GM23248 (cell line): Measurements from ENCODE around the gene CABP1. TPM values are rescaled to one million over a fixed set of nuclear protein-coding genes. Genes with fewer than 3 reads are reported as not detected.

Experiments used
- DNase-seq: peaks from one replicate; pipeline ENCODE4 v3.0.0-alpha.2; 2015
- H2AFZ ChIP-seq: fragments of 200-600 bp; sonication (generic); 2 replicates; pipeline ENCODE4 v1.6.1; 2016; ENCODE audit warnings: antibody characterized with exemption
- H3F3A ChIP-seq: fragments of 200-600 bp; sonication (generic); 2 replicates; pipeline ENCODE4 v1.6.1; 2016; ENCODE audit warnings: mild to moderate bottlenecking, antibody characterized with exemption, mixed run types; ENCODE audit not compliant: insufficient read depth
- H3K27ac ChIP-seq: fragments of 200-600 bp; sonication (generic); 2 replicates; pipeline ENCODE4 v1.5.1; 2016; ENCODE audit warnings: mild to moderate bottlenecking
- H3K27me3 ChIP-seq: fragments of 200-600 bp; sonication (generic); replicated peaks from 2 replicates; pipeline ENCODE4 v1.6.1; 2016; ENCODE audit warnings: mild to moderate bottlenecking; ENCODE audit not compliant: insufficient read depth
- H3K36me3 ChIP-seq: fragments of 200-600 bp; sonication (generic); 2 replicates; pipeline ENCODE4 v1.6.1; 2016; ENCODE audit warnings: low read depth, mild to moderate bottlenecking
- H3K4me1 ChIP-seq: fragments of 200-600 bp; sonication (generic); 2 replicates; pipeline ENCODE4 v1.6.1; 2016; ENCODE audit warnings: mild to moderate bottlenecking; ENCODE audit not compliant: insufficient read depth
- H3K4me2 ChIP-seq: fragments of 200-600 bp; sonication (generic); one replicate; pipeline ENCODE4 v1.6.1; 2016; ENCODE audit warnings: mild to moderate bottlenecking; ENCODE audit not compliant: unreplicated experiment
- H3K4me3 ChIP-seq: fragments of 200-600 bp; sonication (generic); 2 replicates; pipeline ENCODE4 v1.5.1; 2016; ENCODE audit warnings: mild to moderate bottlenecking
- H3K79me2 ChIP-seq: fragments of 200-600 bp; sonication (generic); 2 replicates; pipeline ENCODE4 v1.6.1; 2016; ENCODE audit warnings: mild to moderate bottlenecking; ENCODE audit not compliant: insufficient read depth
- H3K9ac ChIP-seq: fragments of 200-600 bp; sonication (generic); 2 replicates; pipeline ENCODE4 v1.6.1; 2016; ENCODE audit warnings: mild to moderate bottlenecking
- H3K9me2 ChIP-seq: fragments of 200-600 bp; sonication (generic); 2 replicates; pipeline ENCODE4 v1.6.1; 2016; ENCODE audit warnings: mixed run types, mild to moderate bottlenecking, moderate library complexity; ENCODE audit not compliant: insufficient read depth
- H3K9me3 ChIP-seq: fragments of 200-600 bp; sonication (generic); one replicate; pipeline ENCODE4 v1.6.1; 2017; ENCODE audit warnings: low read depth
- H4K20me1 ChIP-seq: fragments of 200-600 bp; sonication (generic); 2 replicates; pipeline ENCODE4 v1.6.0; 2016; ENCODE audit not compliant: insufficient read depth
- EZH2 ChIP-seq: fragments of 200-600 bp; sonication (generic); IDR thresholded peaks from 2 replicates; pipeline ENCODE4 v1.6.1; 2018; ENCODE audit warnings: antibody characterized with exemption, mild to moderate bottlenecking; ENCODE audit not compliant: insufficient read depth, poor library complexity, severe bottlenecking
- EZH2phosphoT487 ChIP-seq: fragments of 200-600 bp; sonication (generic); IDR thresholded peaks from 2 replicates; pipeline ENCODE4 v1.6.1; 2018; ENCODE audit warnings: antibody characterized with exemption, moderate library complexity, mild to moderate bottlenecking, low read depth; ENCODE audit not compliant: insufficient read depth
- WGBS, 2 experiments: methylation state at CpG; one replicate each; pipeline ENCODE4 v1.1.6; 2015 to 2017; ENCODE audit warnings: low lambda C conversion rate in 2 of 2, low coverage in 1 of 2; ENCODE audit errors: missing lambda C conversion rate in 2 of 2; 5-methylcytosine and 5-hydroxymethylcytosine counted together
- in situ Hi-C: fragments of 300-500 bp; cut with MboI; formaldehyde crosslinking; loops from 2 replicates; pipeline ENCODE4 v1.15.0; 2020
- polyA plus RNA-seq: library from polyadenylated mRNA; unstranded; fragments of >200 nt; fragmentation: Nextera tagmentation; extraction: Ambion mirVana; gene quantifications from 2 replicates; pipeline ENCODE4 v1.2.1, GENCODE V29; 2016
- total RNA-seq: library from RNA; depleted of rRNA; stranded (reverse); fragments of >200 nt; shearing (Covaris generic); gene quantifications from 2 replicates; pipeline ENCODE4 v1.2.3, GENCODE V29; 2014

Gene CABP1
- total and polyA plus RNA-seq, 2 experiments from 2014 or later, result not detected

DNA sequence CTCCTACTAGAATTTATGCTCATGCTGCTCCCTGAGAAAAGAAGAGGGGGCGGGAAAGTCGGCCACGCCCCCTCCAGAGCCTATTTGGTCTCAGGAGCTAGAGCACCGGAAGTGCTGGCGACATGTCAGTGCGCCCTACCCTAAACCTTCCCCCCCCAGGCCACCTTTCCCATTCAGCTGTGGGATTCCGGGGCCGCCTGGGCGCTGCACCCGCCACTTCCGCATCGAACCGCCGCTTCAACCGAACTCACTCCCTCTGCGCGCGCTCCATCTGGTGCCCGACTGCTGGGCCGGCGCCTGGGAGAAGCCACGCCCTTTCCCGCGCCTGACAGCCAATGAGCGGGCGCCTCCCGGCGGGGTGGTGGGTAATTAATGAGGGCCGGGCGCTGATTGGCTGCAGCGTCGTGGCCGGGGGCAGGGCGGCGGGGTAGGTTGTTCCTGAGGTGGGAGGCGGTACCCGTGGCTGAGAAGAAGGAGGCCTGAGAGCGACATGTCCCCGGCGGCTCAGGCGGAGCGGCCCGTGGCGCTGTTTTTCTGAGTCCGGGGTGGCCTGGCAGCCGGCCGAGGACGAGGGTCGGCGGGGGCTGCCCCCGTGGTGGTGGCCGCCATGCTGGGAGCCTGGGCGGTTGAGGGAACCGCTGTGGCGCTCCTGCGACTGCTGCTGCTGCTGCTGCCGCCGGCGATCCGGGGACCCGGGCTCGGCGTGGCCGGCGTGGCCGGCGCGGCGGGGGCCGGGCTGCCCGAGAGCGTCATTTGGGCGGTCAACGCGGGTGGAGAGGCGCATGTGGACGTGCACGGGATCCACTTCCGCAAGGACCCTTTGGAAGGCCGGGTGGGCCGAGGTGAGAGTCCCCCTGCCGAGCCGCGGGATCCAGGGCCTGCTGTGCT is 46.5 kb downstream of the CABP1 start, which contains the start of gene MLEC:
MLEC (plus strand) TSS at position 460 of the 888 bp plus-strand sequence; CDS start at position 608, 148 bp downstream.
- Histone ChIP-seq H3K4me3 (peak within 1 kb of the TSS; percentile 91), H3K27me3 (no peaks in the 10 kb centered on the region), H3K9me2 (no peaks in the 10 kb centered on the region), H3K9me3 (no peaks in the 10 kb centered on the region), H4K20me1 (0 out of 2 replicates have a peak, but pooled peaks cover 5% of the 10 kb centered on the region), H3K9ac (peak within 1 kb of the TSS; percentile 94), H2AFZ (peak within 1 kb of the TSS; percentile 92), H3K36me3 (no peaks in the 10 kb centered on the region), H3K4me2 (peak within 1 kb of the TSS; percentile 97), H3K27ac (peak within 1 kb of the TSS; percentile 96), H3K79me2 (peaks cover 46% of the 10 kb centered on the region), H3F3A (peaks cover 17% of the 10 kb centered on the region), H3K4me1 (peaks cover 14% of the 10 kb centered on the region)
- DNase-seq, result peak; percentile 99
- TF ChIP-seq EZH2 (no peak), EZH2phosphoT487 (no peak)
- in situ Hi-C loops, result no loop called here
- WGBS, 2 experiments, result 1% methylated on average over 65 to 67 of the region's 84 CpGs

DNA sequence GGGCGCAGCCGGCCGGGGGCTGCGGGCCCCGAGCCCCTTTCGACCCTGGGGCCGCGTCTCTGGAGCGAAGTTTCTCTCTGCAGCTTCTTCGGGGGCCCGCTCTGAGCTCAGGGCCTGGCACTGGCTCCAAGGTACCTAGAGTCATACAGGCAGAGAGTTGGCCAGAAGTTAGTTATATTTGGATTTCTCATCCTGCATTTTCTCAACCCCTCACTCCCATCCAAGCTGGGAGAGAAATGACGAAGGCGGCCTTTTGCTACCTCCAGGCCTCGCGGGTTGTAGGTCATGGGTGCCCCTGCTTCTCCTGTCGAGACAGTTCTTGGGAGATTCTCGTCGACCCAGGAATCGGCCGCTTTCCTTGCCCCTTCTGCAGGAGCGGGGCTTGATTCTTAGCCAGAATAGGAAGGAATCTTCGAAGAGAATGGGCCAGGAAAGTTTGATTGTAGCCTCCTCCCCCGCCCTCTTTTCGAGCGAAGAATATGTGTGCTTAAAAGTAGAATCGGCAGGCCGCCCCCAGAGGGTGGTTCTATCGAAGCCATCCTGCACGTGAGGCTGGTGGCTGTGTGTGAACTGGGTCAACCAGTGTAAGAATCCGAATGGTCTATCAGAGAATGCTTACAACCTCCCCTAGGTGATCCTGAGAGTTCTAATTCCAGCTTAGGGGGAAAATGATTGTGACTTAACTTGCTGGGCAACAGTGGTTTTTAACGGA is 47.3 kb downstream of the CABP1 start:
- Histone ChIP-seq H3K4me1 (peaks cover 14% of the 10 kb centered on the region), H3F3A (peaks cover 17% of the 10 kb centered on the region), H3K4me2 (peak overlapping the region; percentile 97), H3K9me2 (no peaks in the 10 kb centered on the region), H3K9me3 (no peaks in the 10 kb centered on the region), H3K36me3 (no peaks in the 10 kb centered on the region), H3K79me2 (peaks cover 54% of the 10 kb centered on the region), H4K20me1 (0 out of 2 replicates have a peak, but pooled peaks cover 5% of the 10 kb centered on the region), H3K4me3 (peak overlapping the region; percentile 91), H3K9ac (peak overlapping the region; percentile 94), H3K27me3 (no peaks in the 10 kb centered on the region), H2AFZ (peak overlapping the region; percentile 92), H3K27ac (peak overlapping the region; percentile 96)
- WGBS, 2 experiments, result 1% methylated on average over 25 to 31 of the region's 31 CpGs
- peak; percentile 81 for DNase-seq
- in situ Hi-C loops, result no loop called here
- no peak for TF ChIP-seq EZH2
- no peak for TF ChIP-seq EZH2phosphoT487

DNA sequence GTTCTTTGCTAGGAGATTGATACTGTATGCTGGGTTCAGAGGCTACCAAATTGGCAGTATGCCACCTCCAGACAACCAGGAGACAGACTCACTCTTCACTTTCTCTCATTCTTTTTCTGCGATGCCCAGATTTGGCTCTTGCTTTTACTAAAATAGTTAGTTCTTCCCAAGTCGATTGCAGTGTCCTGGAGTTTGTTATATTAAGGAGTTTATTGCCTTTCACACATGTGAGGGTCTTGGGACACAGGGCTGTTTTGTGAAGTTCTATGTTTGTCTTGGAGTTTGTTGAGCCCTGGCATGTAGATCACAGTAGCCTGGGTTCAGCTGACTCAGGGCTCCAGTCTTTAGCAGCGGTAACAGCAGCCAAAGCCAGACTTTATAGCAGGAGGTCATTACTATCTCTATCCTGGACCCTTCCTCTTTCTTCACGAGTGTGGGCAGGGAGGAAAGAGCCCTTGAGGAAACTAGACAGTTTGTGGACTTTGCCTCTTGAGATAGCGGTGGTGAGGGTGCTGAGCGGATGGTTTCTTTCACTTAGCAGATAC is 48.2 kb downstream of the CABP1 start:
- Histone ChIP-seq H3K4me2 (peak overlapping the region; percentile 97), H3K36me3 (no peaks in the 10 kb centered on the region; the same call in 1 of the 2 replicates), H2AFZ (0 out of 2 replicates have a peak overlapping the region, but pooled peaks have one; percentile 92), H3K9ac (peak overlapping the region; percentile 94), H3K4me3 (peak overlapping the region; percentile 91), H3K4me1 (peaks cover 14% of the 10 kb centered on the region), H3K27me3 (no peaks in the 10 kb centered on the region), H3F3A (peaks cover 17% of the 10 kb centered on the region), H3K9me3 (no peaks in the 10 kb centered on the region), H3K9me2 (no peaks in the 10 kb centered on the region), H3K79me2 (peaks cover 63% of the 10 kb centered on the region), H3K27ac (peak overlapping the region; percentile 96), H4K20me1 (0 out of 2 replicates have a peak, but pooled peaks cover 5% of the 10 kb centered on the region)
- in situ Hi-C loops, result no loop called here
- WGBS, 2 experiments, result 29 to 34% methylated on average over 6 of the region's 6 CpGs
- DNase-seq, result peak; percentile 67
- TF ChIP-seq EZH2 (no peak), EZH2phosphoT487 (no peak)
